ENCODE measurements around the gene EZH2.

EZH2 gene

GRCh38 chr7:148852272-148852671 lies 31.8 kb downstream of the EZH2 start:
- no peak for DNase-seq

GRCh38 chr7:148850564-148850963 lies 33.5 kb downstream of the EZH2 start:
- DNase-seq = no peak

- DNase-seq = no peak
Observed at GRCh38 chr7:148849393-148850098, 34.5 kb downstream of the EZH2 start.

- DNase-seq = no peak
Observed at GRCh38 chr7:148847815-148848734, 36.0 kb downstream of the EZH2 start.

GRCh38 chr7:148838905-148839304 lies 45.2 kb downstream of the EZH2 start:
- DNase-seq = no peak

GRCh38 chr7:148835854-148836253 lies 48.2 kb downstream of the EZH2 start:
- no peak for DNase-seq

- DNase-seq = no peak
Observed at GRCh38 chr7:148834605-148835004, 49.5 kb downstream of the EZH2 start.

GRCh38 chr7:148831782-148832181 lies 52.3 kb downstream of the EZH2 start:
- no peak for DNase-seq

GRCh38 chr7:148830897-148831692 lies 53.0 kb downstream of the EZH2 start:
- no peak for DNase-seq

- DNase-seq = no peak
Observed at GRCh38 chr7:148828965-148829364, 55.1 kb downstream of the EZH2 start.

- DNase-seq = no peak
Observed at GRCh38 chr7:148825338-148825737, 58.8 kb downstream of the EZH2 start.

GRCh38 chr7:148824864-148825263 lies 59.2 kb downstream of the EZH2 start:
- no peak for DNase-seq

- DNase-seq = no peak
Observed at GRCh38 chr7:148821422-148821821, 62.7 kb downstream of the EZH2 start.

- DNase-seq = no peak
Observed at GRCh38 chr7:148819697-148820360, 64.3 kb downstream of the EZH2 start.

- DNase-seq = no peak
Observed at GRCh38 chr7:148815612-148816011, 68.5 kb downstream of the EZH2 start.

- no peak for DNase-seq
Observed at GRCh38 chr7:148814922-148815559, 69.0 kb downstream of the EZH2 start.

- no peak for DNase-seq
Observed at GRCh38 chr7:148813890-148814289, 70.2 kb downstream of the EZH2 start.

- no peak for DNase-seq
Observed at GRCh38 chr7:148811892-148812291, 72.2 kb downstream of the EZH2 start.

- DNase-seq = no peak
Observed at GRCh38 chr7:148809856-148810255, 74.2 kb downstream of the EZH2 start.

- no peak for DNase-seq
Observed at GRCh38 chr7:148807436-148807835, 76.7 kb downstream of the EZH2 start.

GRCh38 chr7:148806187-148806586 lies 77.9 kb downstream of the EZH2 start:
- DNase-seq = no peak

Measured in activated effector memory CD4-positive, alpha-beta T cell treated with Interleukin-2 at 50 U/mL for 16 hours (primary cell).